ENCODE measurements around the gene ANXA10.

DNA sequence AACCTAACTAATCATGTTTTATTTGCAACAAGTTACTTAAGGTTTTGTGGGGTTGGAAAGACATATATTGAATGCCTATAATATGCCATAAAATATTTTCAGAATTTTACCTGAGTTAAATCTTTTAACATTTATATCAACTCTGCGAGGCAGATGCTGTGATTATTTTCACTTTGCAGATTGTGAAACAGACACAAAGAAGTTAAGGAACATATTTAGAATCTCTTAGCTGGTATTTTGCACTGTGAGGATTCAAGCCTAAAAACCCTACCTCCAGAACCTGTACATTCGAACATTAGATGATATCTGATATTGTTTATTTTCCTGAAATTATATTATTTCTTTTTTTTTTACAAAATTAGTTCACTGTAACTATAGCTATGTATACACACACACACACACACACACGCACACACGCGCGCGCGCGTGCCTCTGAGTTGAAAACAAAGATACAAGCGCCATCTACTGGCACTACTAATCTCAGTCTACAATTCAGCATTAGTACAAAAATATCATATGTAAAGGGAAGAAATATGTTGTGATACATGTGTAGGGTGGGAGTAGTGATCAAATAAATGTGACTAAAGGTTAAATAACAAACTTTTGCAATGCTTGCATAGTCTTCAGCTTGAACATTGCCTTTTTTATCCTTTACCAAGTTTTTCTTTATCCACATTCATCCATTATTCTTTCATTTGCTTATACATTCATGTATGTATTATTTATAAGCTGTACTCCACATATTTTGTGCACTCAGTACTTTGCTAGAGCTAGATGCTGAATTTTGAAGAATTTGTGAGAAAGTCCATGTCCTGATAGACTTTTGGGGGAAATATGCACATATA lies 61.5 kb downstream of the ANXA10 start:
- TF ChIP-seq CTCF (IDR thresholded peaks at IDR 0.05) (peak in 5 of 7 experiments; percentile 46 to 84 (median 60)), POLR2AphosphoS5 (IDR thresholded peaks at IDR 0.05) (peak in 1 of 3 donors; percentile 46), POLR2A (IDR thresholded peaks at IDR 0.05) (no peak)
